Measurements from ENCODE around the gene FCGBP. TPM values are rescaled to one million over a fixed set of nuclear protein-coding genes. Genes with fewer than 3 reads are reported as not detected.

FCGBP gene
- total and polyA plus RNA-seq, 2 of the 4 experiments (the other 2 are of a cell fraction), result under 0.01 to 0.03 TPM

DNA sequence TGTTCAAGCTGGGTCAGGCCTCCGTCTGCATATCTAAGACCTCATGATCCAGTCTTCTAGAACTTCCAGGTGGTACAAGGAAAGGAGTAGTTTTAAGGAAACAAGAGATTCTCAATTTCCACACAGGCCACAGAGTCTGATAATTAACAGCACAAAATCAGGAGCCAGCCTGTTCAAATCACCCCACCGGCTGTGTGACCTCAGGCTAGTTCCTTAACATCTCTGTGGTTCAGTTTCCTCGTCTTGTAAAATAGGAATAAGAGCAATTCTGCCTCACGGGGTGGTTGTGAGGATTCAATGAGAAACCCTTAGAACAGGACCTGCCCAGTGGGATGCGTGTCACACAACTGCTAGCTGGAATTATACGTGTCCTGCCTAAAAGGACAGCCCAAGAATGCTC lies 25.6 kb downstream of the FCGBP start:
- intact Hi-C loops (cut with micrococcal nuclease) (no loop called here), dilution Hi-C loops (cut with HindIII; ENCODE audit: low sequenced_read_pairs, unreplicated experiment) (no loop called here), in situ Hi-C loops (cut with MboI; ENCODE audit: low sequenced_read_pairs) (no loop called here)
- BruUV-seq (replicated peaks), result no TSS peak
- H2BK20ac ChIP-seq (ENCODE audit: low read depth, low read length), result no peak overlapping the region
- H4K5ac ChIP-seq (ENCODE audit: low read depth, low read length), result no peak overlapping the region
- ChIA-PET CTCF (interaction anchor here (0.7 kb wide), 2 partner anchors 61 to 71 kb away, joined by 3 read pairs; no protein-coding TSS in a partner anchor), POLR2A (ENCODE audit: unreplicated experiment) (no interaction called here)
- no peak overlapping the region for H3K56ac ChIP-seq (ENCODE audit: extremely low read depth, insufficient read depth, low read length)
- no peak overlapping the region for H2BK15ac ChIP-seq (ENCODE audit: low read depth, low read length)
- TF ChIP-seq, protein P1, sequence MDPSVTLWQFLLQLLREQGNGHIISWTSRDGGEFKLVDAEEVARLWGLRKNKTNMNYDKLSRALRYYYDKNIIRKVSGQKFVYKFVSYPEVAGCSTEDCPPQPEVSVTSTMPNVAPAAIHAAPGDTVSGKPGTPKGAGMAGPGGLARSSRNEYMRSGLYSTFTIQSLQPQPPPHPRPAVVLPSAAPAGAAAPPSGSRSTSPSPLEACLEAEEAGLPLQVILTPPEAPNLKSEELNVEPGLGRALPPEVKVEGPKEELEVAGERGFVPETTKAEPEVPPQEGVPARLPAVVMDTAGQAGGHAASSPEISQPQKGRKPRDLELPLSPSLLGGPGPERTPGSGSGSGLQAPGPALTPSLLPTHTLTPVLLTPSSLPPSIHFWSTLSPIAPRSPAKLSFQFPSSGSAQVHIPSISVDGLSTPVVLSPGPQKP (IDR thresholded peaks at IDR 0.05; ENCODE audit: borderline replicate concordance, low read depth, low read length), result no peak
- no peak for TF ChIP-seq RAD21 (IDR thresholded peaks at IDR 0.05; ENCODE audit: low read length)
- no peaks in the 10 kb centered on the region for H3K36me3 ChIP-seq (ENCODE audit: control insufficient read depth, insufficient read depth, low read length)
- H3K4me3 ChIP-seq (ENCODE audit: insufficient read depth, low read depth, low read length), result no peak overlapping the region
- no peak overlapping the region for H3K4me2 ChIP-seq (ENCODE audit: low read depth, low read length)
- no peaks in the 10 kb centered on the region for H3K9me3 ChIP-seq (ENCODE audit: control insufficient read depth, insufficient read depth, low read length)
- H4K8ac ChIP-seq (ENCODE audit: low read depth in 2 of 2, low read length in 2 of 2), result no peak overlapping the region
- H3K23ac ChIP-seq (ENCODE audit: low read depth, low read length), result no peak overlapping the region
- H2BK120ac ChIP-seq (ENCODE audit: low read depth, low read length), result no peak overlapping the region
- H2AK5ac ChIP-seq (ENCODE audit: low read depth, low read length), result no peak overlapping the region
- H3K4me1 ChIP-seq (ENCODE audit: control insufficient read depth, insufficient read depth, low read length), result no peaks in the 10 kb centered on the region
- H2BK5ac ChIP-seq (ENCODE audit: low read depth, low read length, poor library complexity, severe bottlenecking), result no peak overlapping the region
- H3K18ac ChIP-seq (ENCODE audit: low read depth, low read length), result no peak overlapping the region
- H3K4ac ChIP-seq (ENCODE audit: low read depth, low read length), result no peak overlapping the region
- no peak overlapping the region for H4K91ac ChIP-seq (ENCODE audit: insufficient read depth, low read depth, low read length)
- ATAC-seq (ENCODE audit: low read depth), result no peak
- no peaks in the 10 kb centered on the region for H3K79me1 ChIP-seq (ENCODE audit: low read depth in 1 of 2, low read length in 2 of 2)
- no peak overlapping the region for H3K9ac ChIP-seq (ENCODE audit: low read depth, low read length)
- H3K9me1 ChIP-seq (ENCODE audit: insufficient read depth, low read length), result no peaks in the 10 kb centered on the region
- peaks cover 2% of the 10 kb centered on the region; the same call in 1 of the 2 replicates for H3K27me3 ChIP-seq (ENCODE audit: control insufficient read depth, insufficient read depth, low read length)
- H3K27ac ChIP-seq (ENCODE audit: insufficient read depth, low read length), result no peak overlapping the region
- 80% methylated on average over 1 of the region's 6 CpGs; no CpG with 5 or more reads in 1 of the 2 experiments for WGBS, 2 experiments (ENCODE audit: extremely low coverage in 2 of 2, insufficient read length in 1 of 2)
- H2AFZ ChIP-seq (replicated peaks; ENCODE audit: low read length, poor library complexity), result no peak overlapping the region
- H2AK9ac ChIP-seq (replicated peaks; ENCODE audit: low read depth, low read length, poor library complexity), result no peak overlapping the region
- H4K20me1 ChIP-seq (ENCODE audit: insufficient read depth, low read length), result no peaks in the 10 kb centered on the region
- no peak for DNase-seq
- no peak overlapping the region for H3K14ac ChIP-seq (replicated peaks; ENCODE audit: low read depth, low read length)

Data from IMR-90 (cell line).